ENCODE measurements around the gene RFPL1.

Gene RFPL1

DNA sequence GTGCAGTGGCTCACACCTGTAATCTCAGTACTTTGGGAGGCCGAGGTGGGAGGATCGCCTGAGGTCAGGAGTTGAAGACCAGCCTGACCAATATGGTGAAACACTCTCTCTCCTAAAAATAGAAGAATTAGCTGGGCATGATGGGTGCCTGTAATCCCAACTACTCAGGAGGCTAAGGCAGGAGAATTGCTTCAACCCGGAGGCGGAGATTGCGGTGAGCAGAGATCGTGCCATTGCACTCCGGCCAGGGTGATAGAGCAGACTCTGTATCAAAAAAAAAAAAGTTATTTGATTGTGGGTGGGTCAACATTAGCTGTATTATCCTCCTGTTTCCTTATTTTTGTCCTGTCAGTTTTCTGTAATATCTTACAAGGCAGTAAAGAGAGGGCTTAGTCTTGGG lies 11.9 kb upstream of the RFPL1 start:
- in situ Hi-C loops (cut with HindIII; ENCODE audit: low pct_ligation_motif_present, low sequenced_read_pairs), result no loop called here
- DNase-seq, result no peak
- Histone ChIP-seq H3K27ac (no peak overlapping the region), H3K36me3 (replicated peaks) (no peaks in the 10 kb centered on the region), H3K27me3 (replicated peaks) (peaks cover 17% of the 10 kb centered on the region), H3K4me3 (ENCODE audit: low read depth, low read length) (no peak overlapping the region)
- no peak for TF ChIP-seq CTCF (IDR thresholded peaks at IDR 0.05; ENCODE audit: low read depth, low read length, missing control alignments)

DNA sequence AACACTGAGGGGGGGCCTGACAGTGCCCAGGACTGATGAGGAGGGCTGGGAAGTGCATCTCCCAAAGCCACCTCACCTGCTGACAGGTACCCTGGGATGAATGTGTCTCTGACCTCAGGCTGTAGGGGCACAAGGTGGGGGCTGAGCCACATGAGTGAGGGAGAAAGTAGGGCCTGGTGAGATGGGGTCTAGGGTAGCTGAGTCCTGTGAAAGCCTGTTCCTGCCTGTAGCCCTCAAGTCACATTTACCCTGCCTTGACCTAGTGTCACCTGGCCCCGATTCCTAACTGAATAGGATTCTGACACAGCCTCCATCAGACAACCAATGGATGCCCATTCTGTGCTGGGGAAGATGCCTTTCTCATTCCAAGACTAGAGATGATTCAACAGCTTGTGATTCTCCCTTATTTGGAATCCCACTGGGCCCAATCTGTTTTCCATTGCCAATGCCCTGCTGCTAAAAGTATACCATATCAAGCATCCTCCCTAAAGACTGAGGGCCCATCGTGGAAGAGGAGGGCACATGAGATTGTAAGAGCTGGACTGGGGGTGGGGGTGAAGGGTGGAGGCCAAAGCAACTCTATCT lies 11.1 kb upstream of the RFPL1 start:
- TF ChIP-seq CTCF (IDR thresholded peaks at IDR 0.05; ENCODE audit: low read depth, low read length, missing control alignments), result no peak
- H3K4me3 ChIP-seq (ENCODE audit: low read depth, low read length), result no peak overlapping the region
- no peaks in the 10 kb centered on the region for H3K36me3 ChIP-seq (replicated peaks)
- in situ Hi-C loops (cut with HindIII; ENCODE audit: low pct_ligation_motif_present, low sequenced_read_pairs), result no loop called here
- peaks cover 20% of the 10 kb centered on the region for H3K27me3 ChIP-seq (replicated peaks)
- DNase-seq, result no peak
- no peak overlapping the region for H3K27ac ChIP-seq

DNA sequence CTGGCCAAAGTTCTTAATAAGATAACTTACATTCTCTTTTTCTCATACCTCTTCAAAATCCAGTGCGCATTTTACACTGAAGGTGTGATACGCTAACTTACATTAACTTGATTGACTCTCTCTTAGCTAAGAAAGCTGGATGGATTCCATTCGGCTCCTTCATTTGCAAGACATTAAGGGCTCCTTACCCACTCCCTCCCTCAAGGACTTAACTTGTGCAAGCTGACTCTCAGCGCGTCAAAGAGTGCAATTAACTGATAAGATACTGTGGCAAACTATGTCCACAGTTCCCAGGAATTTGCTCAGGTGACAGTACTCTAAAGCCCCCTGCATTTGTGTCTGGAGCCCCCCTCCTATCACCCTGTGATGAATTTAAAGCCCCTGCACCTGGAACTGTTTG lies 6.4 kb upstream of the RFPL1 start:
- no peak overlapping the region for H3K4me3 ChIP-seq (ENCODE audit: low read depth, low read length)
- H3K36me3 ChIP-seq (replicated peaks), result no peaks in the 10 kb centered on the region
- H3K27ac ChIP-seq, result no peak overlapping the region
- no peak for TF ChIP-seq CTCF (IDR thresholded peaks at IDR 0.05; ENCODE audit: low read depth, low read length, missing control alignments)
- in situ Hi-C loops (cut with HindIII; ENCODE audit: low pct_ligation_motif_present, low sequenced_read_pairs), result no loop called here
- peaks cover 20% of the 10 kb centered on the region for H3K27me3 ChIP-seq (replicated peaks)
- DNase-seq, result no peak

DNA sequence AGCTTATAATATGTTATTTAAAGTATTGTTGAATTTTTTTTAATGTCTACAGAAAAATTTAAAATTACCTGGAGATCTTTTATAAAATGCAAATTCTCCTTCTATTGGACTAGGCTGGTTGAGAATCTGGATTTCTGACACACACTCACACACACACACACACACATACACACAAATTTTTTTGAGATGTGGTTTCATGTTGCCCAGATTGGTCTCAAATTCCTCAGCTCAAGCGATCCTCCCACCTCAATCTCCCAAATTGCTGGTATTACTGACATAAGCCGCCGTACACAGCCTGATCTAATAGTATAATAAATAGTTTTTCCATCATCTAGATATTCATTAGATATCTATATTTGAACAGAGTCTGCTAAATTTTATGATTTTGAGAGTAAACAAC lies 4.5 kb upstream of the RFPL1 start:
- Histone ChIP-seq H3K4me3 (ENCODE audit: low read depth, low read length) (no peak overlapping the region), H3K27ac (no peak overlapping the region), H3K36me3 (replicated peaks) (no peaks in the 10 kb centered on the region), H3K27me3 (replicated peaks) (peaks cover 19% of the 10 kb centered on the region)
- no peak for DNase-seq
- in situ Hi-C loops (cut with HindIII; ENCODE audit: low pct_ligation_motif_present, low sequenced_read_pairs), result no loop called here
- TF ChIP-seq CTCF (IDR thresholded peaks at IDR 0.05; ENCODE audit: low read depth, low read length, missing control alignments), result no peak

DNA sequence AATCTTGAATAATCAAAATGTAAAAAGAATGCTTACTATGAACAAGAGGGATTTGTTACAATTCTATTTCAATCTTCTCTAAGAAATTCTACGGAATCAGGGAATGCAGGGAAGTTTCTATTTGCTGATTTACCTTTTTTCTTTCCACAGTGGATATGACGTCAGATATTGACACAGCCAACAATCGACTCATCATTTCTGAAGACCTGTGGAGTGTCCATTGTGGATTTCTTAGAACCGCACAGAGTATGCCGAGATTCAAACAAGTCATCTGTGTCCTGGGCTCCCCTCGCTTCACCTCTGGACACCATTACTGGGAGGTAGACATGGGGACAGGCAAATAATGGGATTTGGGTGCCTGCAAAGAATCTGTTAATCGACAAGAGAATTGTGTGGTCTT lies 4.1 kb upstream of the RFPL1 start:
- Histone ChIP-seq H3K27me3 (replicated peaks) (peaks cover 16% of the 10 kb centered on the region), H3K27ac (no peak overlapping the region), H3K4me3 (ENCODE audit: low read depth, low read length) (no peak overlapping the region), H3K36me3 (replicated peaks) (no peaks in the 10 kb centered on the region)
- in situ Hi-C loops (cut with HindIII; ENCODE audit: low pct_ligation_motif_present, low sequenced_read_pairs), result no loop called here
- no peak for DNase-seq
- TF ChIP-seq CTCF (IDR thresholded peaks at IDR 0.05; ENCODE audit: low read depth, low read length, missing control alignments), result no peak
